Measurements from ENCODE around the gene PNO1.

PNO1 gene

GRCh38 chr2:68225119-68225632 is 67.5 kb downstream of the PNO1 start:
- H3K4me3 ChIP-seq (IDR thresholded peaks at IDR 0.05; ENCODE audit: insufficient read depth, low read depth, low read length), result peak overlapping the region; percentile 20
- peak overlapping the region; percentile 29; the same call in 1 of the 2 replicates for H3K9ac ChIP-seq
- no peaks in the 10 kb centered on the region for H3K36me3 ChIP-seq (ENCODE audit: insufficient read depth)
- H3K79me2 ChIP-seq (ENCODE audit: insufficient read depth, low read depth), result peaks cover 100% of the 10 kb centered on the region
- H3K27me3 ChIP-seq (ENCODE audit: insufficient read depth, low read depth), result no peaks in the 10 kb centered on the region
- peaks cover 75% of the 10 kb centered on the region for H4K20me1 ChIP-seq (ENCODE audit: insufficient read depth)
- peak overlapping the region; percentile 55 for H3K4me2 ChIP-seq
- H3K4me1 ChIP-seq (ENCODE audit: low read depth, poor library complexity, severe bottlenecking), result peaks cover 62% of the 10 kb centered on the region
- H2AFZ ChIP-seq (ENCODE audit: low read depth), result no peak overlapping the region
- peak overlapping the region; percentile 39; the same call in 1 of the 2 replicates for H3K27ac ChIP-seq
- no peak for TF ChIP-seq CTCF (conservative IDR thresholded peaks at IDR 0.05; ENCODE audit: low read depth, low read length)
